Cardiac fibroblast (primary cell): ENCODE measurements around the gene IFT88.

Experiments used
- DNase-seq, 2 donors: peaks; one replicate each; pipeline versions ENCODE4 v3.0.0 to v3.0.0-alpha.2; 2010; ENCODE audit warnings: low read depth in 2 of 2
- H3K4me3 ChIP-seq, 2 donors: replicated peaks in 1 of 2; 1 replicate in 1 of 2; 2 replicates in 1 of 2; pipeline ENCODE4 v1.5.1; 2011; ENCODE audit warnings: low read depth in 2 of 2, low read length in 2 of 2, mild to moderate bottlenecking in 2 of 2, moderate library complexity in 1 of 2
- CTCF ChIP-seq: IDR thresholded peaks from one replicate; pipeline ENCODE4 v1.5.1; 2011; ENCODE audit warnings: low read depth, mild to moderate bottlenecking, low read length, inconsistent platforms

The IFT88 gene

GRCh38 chr13:20579191-20579590, 12.2 kb downstream of the IFT88 start:
- DNase-seq: no peak
- H3K4me3 ChIP-seq: no peak overlapping the region
- no peak for TF ChIP-seq CTCF

GRCh38 chr13:20580257-20580656, 13.3 kb downstream of the IFT88 start:
- no peak for TF ChIP-seq CTCF
- no peak overlapping the region for H3K4me3 ChIP-seq
- peak in 1 of 2 donors; percentile 18 for DNase-seq

- no peak for DNase-seq
- no peak for TF ChIP-seq CTCF
- H3K4me3 ChIP-seq: no peak overlapping the region
Observed at GRCh38 chr13:20582026-20582425, 15.1 kb downstream of the IFT88 start.

- TF ChIP-seq CTCF: no peak
- H3K4me3 ChIP-seq: no peak overlapping the region
- no peak for DNase-seq
Observed at GRCh38 chr13:20583803-20584293, 16.9 kb downstream of the IFT88 start.

- DNase-seq: no peak
- H3K4me3 ChIP-seq: no peak overlapping the region
- no peak for TF ChIP-seq CTCF
Observed at GRCh38 chr13:20585371-20585770, 18.4 kb downstream of the IFT88 start.

- no peak overlapping the region for H3K4me3 ChIP-seq
- TF ChIP-seq CTCF: no peak
- no peak for DNase-seq
Observed at GRCh38 chr13:20588529-20589110, 21.7 kb downstream of the IFT88 start.

- H3K4me3 ChIP-seq: no peak overlapping the region
- no peak for TF ChIP-seq CTCF
- DNase-seq: no peak
Observed at GRCh38 chr13:20590561-20590960, 23.6 kb downstream of the IFT88 start.
